ENCODE results near the gene NOS1. TPM values are rescaled to one million over a fixed set of nuclear protein-coding genes. Genes with fewer than 3 reads are reported as not detected.

NOS1 gene
- total RNA-seq, 4 donors from 2014 or later, result not detected

GRCh38 chr12:117363056-117363662, 1.7 kb upstream of the NOS1 start:
- TF ChIP-seq CTCF (IDR thresholded peaks at IDR 0.05; ENCODE audit: low read depth), result no peak

DNA sequence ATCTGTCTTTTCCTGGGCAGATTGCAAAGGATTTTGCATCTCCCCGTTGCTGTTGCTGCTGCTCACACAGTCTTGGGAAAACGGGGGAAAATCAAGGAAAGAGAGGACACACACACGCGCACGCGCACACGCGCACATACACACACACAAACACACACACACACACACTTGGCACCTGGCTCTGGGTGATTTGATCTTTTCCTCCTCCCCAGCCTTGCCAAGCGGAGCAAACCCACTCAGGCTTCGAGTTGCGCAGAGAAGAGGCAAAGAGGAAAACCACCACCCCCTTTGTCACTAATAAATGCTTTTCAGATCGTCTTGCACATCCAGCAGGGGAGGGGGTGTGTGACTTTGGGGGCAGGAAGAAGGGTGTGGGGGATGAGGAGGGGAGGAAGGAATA, 965 bp upstream of the NOS1 start:
- TF ChIP-seq CTCF (IDR thresholded peaks at IDR 0.05; ENCODE audit: low read depth), result no peak

GRCh38 chr12:117361905-117362304, 479 bp upstream of the NOS1 start:
- TF ChIP-seq CTCF (IDR thresholded peaks at IDR 0.05; ENCODE audit: low read depth), result no peak

DNA sequence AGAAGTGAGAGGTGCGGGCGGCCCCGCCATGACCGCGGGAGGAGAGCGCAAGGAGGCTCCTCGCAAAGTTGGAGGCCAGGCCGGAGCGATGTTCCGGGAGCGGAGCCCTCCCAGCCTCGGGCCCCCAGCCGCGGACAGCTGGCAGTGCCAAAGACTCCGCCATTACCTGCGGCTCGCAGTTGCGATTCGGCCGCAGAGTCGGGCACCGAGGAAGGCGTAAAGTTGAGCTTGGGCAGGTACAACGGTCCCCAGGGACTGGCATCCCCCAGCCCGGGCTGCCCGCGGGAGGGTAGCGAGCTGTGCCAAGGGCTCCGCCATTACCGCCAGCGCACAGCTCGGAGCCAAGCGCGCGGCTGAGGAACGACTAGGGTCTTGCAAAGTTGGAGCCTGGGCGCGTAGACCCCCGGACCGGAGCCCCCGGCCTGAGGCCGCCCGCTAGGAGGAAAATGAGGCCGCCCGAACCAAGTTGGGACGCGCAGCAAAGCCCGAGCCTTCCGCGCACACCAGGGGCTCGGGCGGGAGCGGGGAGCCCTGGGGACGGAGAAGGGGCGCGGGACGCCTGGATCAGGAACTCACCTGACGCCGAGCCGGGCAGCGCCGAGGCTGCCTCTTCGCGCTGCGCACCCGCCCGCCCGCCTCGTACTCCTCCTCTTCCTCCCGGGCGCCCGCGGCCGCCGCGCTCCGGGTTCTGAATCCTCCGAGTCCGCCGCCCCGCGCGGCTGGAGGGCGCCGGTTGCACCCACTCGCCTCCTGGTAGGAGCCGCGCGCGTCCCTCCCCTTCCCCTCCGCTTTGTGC, 677 bp downstream of the NOS1 start:
- TF ChIP-seq CTCF (IDR thresholded peaks at IDR 0.05; ENCODE audit: low read depth), result no peak

DNA sequence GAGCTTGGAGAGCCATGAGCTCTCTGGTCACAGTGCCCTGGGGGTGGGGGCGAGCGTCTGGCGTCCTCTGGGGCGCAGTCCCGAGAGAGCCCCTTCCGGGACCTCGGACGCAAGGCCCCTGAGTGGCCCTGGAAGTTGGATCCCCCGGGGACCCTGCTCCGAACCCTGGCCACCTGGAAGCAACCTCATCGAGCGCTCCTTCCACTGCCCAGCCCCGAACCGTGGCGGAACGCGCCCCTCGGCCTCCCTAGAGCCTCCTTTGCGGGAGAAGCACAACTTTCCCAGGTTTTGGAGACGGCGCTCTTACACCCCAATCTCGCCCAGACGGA, 1.2 kb downstream of the NOS1 start:
- TF ChIP-seq CTCF (IDR thresholded peaks at IDR 0.05; ENCODE audit: low read depth), result no peak

DNA sequence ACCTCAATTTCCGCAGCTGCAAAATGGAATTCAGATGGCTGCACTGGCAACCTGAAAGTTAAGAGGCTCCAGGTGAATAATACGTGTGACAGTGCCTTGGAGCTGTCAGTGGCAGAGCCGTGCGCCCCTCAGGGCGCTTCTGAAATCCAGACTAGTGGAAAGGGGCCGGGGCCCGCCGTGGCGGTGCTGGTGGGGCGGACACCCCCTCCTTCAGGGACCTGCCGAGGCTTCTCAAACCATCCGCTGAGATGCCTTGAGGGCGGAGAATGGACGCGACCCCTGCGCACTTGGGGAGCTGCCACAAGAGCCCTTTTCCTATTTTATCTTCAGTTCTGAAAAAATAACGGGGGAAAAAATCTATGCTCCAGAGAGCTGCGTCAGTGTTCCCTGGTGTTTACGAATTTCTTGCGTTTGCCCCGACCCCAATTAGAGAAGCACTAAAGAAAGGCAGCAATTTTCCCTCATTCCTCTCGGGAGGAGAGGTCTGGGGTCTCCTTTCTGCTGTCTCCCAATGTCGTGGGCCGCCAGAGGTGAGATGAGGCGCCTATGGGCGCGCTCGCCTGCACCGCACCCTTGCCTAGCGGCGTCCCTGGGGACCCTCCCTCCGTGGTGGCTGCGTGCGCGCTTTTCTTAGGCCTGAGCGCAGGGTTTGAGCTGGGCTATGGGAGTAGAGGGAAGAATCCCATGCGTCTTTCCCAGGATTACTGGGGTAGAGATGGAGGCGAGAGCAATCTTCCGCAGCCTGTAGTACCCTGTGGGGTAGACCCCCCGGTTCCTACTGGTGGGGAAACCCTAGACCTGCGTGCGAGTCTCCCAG, 2.2 kb downstream of the NOS1 start:
- no peak for TF ChIP-seq CTCF (IDR thresholded peaks at IDR 0.05; ENCODE audit: low read depth)

DNA sequence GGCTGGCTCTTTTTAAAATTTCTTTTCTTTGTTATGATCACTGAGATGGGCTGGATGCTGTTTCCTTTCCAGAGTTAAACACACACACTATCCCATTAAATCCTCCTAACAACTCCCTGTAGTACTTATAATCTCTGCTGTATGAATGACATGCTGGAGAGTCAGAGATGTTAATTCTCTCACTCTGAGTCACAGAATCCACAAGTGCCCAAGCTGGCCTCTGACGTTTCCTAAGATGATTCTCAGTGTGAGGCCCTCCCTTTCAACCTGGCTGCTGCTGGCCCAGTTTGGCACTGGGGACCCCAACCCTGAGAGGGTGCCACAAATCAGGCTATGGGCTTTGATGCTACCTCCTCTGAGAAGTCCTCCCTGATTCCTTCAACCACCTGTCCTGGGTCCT, 5.4 kb downstream of the NOS1 start:
- TF ChIP-seq CTCF (IDR thresholded peaks at IDR 0.05; ENCODE audit: low read depth), result no peak
